Measurements from ENCODE around the gene SNED1. TPM values are rescaled to one million over a fixed set of nuclear protein-coding genes. Genes with fewer than 3 reads are reported as not detected.
A peak's percentile ranks its signal among the peaks of the same experiment; 100 is the strongest.

The SNED1 gene
- total RNA-seq = 10 to 100 TPM; 12.2 to 31.9 TPM
- long read RNA-seq, partial matches to known transcripts = 12 of 21 reads
- long read RNA-seq, other reads (novel, unspliced or antisense) = 9 of 21 reads

DNA sequence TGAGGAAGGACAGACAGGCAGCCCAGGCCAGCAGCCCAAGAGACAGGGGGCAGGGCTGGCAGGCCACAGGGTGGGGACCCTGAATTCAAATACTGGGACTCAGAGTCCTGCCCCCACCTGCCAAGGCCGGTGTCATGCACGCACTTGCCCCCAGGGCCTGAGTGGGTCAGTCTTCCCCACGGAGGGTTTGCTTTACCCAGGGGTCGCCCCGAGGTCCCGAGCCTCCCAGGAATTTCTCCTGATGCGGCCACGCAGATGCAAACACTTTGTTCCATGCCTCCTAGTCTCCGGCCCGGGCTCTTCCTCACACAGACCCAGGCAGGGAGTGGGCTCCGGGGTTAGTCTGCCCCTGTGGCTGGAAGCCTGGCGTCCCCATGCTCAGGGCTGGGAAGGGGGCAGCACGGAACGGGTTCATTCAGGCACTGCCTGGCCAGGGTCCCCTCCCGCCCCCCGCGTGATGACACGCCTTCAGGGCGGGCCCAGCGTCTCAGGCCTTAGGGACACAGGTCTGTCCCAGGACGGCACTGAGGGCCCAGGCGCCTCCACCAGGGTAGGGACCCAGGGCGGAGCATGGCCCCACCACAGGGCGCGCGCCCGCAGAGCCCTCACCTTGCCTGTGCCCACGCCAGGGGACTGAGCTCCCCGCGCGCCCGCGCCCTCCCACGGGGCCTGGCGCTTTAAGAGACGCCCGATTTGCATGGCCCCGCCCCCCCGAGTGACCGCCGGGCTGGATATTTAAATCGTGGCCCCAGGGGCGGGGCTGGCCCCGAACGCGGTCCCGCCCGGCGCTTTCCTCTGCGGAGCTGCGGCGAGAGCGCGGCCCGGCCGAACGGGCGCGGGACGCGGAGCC lies at the start of gene SNED1:
Gene SNED1, plus strand, starts transcription at position 763 of the 850 bp plus-strand sequence. CDS start 220 bp downstream, outside the sequence.
- ATAC-seq = peak; percentile 87 to 93
- intact Hi-C loops (cut with DNase I) = loop anchor here in 1 of 2 donors (10.0 kb wide), 1 partner anchor 83 kb away; no protein-coding TSS in a partner anchor
- peak; percentile 94 for DNase-seq

DNA sequence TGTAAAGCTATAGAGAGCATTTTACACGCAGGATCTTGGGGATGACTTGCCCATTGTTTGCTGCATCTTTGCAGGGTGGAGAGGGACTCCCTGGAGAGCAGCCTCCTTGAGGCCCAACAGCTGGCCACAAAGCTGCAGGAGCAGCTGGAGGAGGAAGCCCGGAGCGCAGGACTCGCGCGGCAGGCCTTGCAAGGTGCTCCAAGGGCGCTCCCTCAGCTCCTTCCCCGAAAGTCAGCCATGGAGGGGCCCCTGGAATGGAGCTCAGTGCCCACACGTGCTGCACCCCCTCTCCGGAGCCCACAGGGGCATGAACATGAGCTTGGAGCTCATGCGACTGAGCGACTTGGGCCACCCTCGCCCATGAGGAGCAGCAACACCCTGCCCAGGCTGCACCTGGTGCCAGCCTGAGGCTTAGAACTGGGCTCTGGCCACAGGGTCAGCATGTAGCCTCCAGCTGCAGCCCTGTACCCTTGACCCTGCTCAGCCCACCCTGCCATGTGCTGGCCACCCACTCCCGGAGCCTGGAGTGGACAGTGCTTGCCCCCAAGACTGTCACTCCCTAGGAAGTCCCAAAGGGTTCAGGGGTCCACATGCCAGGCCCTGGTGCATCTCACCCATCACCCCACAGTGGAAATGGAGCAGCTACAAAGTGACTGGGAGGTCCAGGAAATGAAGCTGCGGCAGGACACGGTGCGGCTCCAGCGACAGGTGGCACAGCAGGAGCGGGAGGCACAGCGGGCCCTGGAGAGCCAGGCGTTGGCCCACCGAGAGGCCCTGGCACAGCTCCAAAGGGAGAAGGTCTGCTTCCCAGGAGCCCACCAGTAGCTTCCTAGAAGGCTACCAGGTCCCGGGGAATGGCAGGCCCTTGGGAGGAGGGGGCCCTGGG lies 49.3 kb upstream of the SNED1 start:
- DNase-seq (no peak), ATAC-seq (no peak)
- intact Hi-C loops (cut with DNase I) = no loop called here

DNA sequence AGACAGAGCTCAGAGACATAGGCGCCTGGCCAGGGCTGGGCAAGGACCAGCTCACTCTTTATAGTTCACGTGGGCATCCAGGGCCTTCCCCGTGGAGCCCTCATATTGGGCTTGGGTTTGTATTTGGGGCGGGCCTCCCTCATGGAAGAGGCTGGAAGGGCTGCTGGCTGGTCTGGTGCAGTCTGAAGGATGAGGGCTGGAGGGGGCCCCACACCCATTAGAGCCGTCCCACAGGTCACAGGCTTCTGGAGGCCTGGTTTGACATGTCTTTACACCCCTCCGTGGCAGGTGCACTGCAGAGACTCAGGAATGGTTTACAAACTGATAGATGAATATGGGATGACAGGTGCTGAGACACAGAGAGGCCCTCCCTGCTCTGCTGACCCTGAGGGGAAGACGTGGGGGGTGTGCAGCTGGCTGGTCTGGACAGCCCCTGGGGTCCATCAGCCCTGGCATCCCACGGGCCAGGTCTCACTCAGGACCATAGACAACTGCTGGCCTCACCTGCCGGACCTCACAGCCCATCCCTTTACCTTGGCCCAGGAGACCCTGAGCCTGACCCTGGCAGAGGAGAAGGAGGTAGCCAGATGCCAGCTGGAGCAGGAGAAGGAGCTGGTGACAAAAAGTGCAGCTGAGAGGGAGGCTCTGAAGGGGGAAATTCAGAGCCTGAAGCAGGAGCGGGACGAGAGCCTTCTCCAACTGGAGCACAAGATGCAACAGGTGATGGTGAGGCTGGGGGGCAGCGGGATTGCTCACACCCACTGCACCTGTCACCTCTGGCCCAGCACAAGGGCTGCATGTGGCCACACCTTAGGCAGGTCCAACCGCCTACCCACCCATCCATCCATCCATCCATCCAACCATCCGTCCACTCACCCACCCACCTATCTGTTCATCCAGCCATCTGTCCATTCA lies 48.4 kb upstream of the SNED1 start:
- DNase-seq (no peak), ATAC-seq (no peak)
- intact Hi-C loops (cut with DNase I) = no loop called here

DNA sequence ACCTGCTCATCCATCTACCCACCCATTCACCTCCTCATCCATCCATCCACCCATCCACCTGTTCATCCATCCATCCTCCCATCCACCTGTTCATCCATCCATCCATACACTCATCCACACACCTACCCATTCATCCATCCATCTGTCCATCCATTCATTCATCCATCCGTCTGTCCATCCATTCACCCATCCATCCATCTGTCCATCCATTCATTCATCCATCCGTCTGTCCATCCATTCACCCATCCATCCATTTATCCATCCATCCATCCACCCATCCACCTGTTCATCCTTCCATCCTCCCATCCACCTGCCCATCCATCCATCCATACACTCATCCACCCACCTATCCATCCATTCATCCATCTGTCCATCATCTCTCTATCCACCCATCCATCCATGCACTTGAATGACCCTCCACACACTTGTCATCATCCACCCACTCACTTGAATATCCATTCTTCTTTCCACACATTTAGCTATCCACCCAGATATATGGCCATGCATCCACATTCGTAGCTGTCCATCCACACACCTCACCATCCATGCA lies 47.3 kb upstream of the SNED1 start:
- intact Hi-C loops (cut with DNase I) = no loop called here
- ATAC-seq (no peak), DNase-seq (no peak)

DNA sequence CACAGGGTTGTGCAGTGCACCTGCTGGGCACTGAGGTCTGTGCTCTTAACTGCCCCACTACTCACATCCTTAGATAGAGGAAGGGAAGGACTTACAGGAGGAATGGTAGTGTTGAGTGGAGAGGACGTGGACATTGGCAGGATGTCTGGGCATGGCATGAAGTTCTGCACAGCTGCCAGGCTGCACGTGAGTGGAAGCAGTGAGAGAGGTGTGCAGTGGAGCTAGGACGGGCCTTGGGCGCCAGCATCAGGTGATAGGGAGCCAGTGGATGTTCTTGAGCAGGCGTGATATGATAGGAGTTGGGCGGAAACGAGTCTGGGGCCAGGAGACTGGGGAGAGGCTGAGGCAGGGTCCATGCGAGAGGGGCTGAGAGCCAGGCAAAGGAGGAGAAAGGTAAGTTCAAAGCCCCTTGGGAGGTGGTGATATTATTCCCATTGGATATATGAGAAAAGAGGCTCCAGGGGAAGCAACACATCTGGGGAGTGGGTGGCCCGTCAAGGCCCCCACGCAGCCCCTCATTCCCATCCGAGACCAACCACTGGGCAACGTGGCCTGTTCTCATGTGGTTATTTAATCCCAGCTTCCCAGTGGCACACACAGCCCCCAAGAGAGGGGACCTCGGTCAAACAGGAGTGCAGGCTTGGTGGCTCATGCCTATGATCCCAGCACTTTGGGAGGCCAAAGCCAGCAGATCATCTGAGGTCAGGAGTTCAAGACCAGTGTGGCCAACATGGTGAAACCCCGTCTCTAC lies 45.7 kb upstream of the SNED1 start:
- ATAC-seq (no peak), DNase-seq (no peak)
- intact Hi-C loops (cut with DNase I) = no loop called here

DNA sequence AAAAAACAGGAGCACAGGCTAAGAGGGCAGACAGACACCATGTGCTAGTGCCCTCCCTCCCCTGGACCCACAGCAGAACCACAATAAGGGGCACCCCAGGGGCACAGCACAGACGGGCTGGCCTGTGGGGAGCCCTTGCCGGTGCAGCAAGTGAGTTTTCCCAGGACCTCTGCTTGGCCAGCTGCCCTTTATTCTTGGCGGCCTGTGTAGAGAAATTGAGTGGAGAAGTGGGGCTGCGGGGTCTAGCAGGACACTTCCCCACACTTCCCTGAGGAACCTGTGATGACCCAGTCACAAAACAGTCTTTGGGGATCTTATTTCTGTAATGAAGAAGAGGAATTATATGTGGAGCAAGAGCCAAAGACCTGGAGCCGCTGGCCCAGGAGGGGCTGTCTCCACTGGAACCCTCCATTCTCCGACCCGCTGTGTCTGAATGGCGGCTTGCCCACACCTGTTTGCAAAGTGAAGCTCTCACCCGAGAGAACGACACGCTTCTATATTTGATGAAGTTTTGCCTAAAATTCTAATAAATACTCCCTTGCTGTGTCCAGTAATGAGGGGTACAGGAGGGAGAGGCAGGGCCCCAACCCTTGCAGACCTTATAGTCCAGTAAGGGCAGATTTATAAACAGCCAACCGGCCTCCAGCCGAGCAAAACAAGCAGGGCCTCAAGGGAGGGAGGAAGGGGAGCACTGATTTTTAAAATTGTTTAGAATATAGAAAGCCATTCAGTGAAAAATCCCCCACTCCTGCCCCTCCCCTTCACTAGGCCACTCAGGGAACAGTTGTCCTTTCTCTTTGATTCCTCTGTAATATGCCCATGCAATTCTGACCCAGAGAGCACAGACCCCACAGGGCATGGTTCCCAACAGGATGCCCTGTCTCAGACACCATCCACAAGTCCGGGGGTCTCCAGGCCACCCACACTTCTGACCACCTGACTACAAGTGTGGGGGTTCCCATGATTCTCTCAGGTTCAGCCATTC lies 44.7 kb upstream of the SNED1 start:
- intact Hi-C loops (cut with DNase I) = no loop called here
- ATAC-seq = no peak
- no peak for DNase-seq

DNA sequence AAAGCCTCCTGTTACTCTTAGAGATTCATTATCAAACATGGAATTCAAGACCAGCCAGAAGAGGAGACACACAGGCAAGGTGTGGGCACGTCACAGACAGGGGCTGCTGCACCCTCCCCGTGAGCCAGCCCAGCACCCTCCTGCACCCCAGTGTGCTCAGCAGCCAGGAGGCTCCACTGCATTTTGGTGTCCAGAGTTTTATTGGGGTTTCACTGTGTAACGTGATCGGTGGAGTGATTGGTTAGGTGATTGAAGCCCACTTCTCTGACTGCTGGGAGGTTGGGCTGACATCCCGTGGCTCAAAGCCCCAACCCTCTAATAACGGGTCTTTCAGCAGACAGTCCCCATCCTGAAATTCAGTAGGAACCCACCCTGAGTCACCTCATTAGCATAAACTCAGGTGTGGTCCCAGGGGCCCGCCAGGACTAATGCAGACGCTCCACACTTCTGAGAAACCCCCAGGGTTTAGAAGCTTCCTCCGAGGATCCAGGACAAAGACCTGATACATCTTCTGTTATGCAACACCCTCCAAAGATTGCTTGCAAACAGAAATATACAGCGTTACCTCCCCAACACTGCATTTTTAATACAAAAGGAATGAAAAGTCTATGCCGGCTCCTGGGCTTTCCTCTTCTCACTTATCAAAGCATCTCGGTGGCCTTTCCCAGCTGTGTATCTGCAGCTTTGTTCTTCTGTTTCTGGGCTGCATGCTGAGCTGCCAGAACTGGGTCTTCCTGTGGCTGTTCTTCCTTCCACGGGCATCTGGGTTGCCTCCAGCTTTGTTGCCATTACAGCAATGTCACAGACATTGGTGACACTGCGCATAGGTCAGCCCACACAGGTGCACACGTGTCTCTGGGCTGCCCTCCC lies 43.7 kb upstream of the SNED1 start:
- ATAC-seq (no peak), DNase-seq (no peak)
- intact Hi-C loops (cut with DNase I) = no loop called here

DNA sequence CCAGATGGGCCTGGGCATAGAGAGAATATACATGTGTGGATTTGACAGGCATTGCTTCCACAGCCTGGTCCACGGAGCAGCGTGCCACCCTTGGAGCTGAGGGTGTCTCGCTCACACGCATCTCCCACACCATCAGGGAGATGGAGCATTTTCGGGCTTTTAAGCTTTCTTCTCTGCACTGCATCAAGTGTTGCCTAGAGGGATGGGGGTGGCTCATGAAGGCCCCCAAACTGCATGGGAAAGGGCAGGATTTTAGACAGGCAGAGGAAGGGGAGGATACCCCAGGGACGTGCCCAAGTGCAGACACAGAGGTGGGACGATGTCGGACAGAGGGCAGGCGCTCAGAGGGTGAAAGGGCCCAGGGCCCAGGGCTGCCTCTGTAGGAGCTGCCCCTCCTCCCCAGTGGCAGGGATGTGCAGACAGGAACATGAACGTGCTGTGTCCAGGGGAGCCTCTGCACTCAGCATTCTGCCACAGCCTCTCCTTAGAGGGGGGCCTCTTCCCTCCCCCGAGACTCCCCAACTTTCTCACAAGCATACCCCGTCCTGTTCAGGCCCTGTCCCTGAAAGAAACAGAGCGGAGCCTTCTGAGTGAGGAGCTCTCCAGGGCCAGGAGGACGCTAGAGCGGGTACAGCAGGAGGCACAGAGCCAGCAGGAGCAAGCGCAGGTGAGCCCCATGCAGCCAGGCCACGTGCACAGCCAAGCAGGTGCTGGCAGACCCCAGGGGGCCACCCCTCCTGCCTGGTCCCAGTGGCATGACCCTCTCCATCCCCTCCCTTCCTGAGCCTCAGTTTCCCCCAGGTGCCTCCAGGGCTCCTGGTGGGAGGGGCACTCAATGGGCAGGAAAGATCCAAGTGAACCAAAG lies 42.9 kb upstream of the SNED1 start:
- intact Hi-C loops (cut with DNase I) = no loop called here
- ATAC-seq (no peak), DNase-seq (no peak)

DNA sequence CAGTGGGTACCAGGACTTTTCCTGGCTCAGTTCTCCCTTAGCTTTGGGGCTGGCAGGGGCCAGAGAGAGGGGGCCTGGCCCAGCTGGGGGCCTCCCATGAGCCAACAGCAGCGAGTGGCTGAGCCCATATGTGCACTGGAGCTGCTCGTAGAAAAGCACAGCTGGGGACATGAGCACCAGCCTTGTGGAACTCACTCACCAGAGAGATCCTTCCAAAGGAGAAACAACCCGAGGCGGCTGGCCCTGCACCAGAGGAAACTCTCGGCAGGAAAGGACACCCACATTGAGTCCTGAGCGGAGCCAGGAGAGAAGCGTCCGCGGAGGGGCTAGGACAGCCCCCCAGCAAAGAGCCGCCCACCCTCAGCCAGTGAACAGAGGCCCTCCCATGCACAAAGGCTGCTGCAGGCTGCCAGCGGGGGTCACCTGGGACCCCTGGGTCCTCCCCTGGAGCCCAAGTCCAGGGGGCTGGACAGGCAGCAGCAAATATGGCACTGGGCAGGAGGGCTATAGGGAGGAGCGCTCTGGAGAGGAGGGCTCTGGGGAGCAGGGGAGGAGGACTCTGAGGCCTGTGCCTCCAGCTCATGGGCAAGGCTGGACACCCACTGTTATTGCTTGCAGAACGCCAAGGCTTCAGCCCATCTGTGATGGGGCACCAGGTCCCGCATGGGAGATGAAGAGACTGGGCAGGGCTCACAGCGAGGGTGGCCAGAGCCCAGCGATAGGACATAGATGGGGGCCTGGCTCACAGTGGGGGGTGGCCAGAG lies 42.1 kb upstream of the SNED1 start:
- no peak for ATAC-seq
- intact Hi-C loops (cut with DNase I) = no loop called here
- DNase-seq = no peak

DNA sequence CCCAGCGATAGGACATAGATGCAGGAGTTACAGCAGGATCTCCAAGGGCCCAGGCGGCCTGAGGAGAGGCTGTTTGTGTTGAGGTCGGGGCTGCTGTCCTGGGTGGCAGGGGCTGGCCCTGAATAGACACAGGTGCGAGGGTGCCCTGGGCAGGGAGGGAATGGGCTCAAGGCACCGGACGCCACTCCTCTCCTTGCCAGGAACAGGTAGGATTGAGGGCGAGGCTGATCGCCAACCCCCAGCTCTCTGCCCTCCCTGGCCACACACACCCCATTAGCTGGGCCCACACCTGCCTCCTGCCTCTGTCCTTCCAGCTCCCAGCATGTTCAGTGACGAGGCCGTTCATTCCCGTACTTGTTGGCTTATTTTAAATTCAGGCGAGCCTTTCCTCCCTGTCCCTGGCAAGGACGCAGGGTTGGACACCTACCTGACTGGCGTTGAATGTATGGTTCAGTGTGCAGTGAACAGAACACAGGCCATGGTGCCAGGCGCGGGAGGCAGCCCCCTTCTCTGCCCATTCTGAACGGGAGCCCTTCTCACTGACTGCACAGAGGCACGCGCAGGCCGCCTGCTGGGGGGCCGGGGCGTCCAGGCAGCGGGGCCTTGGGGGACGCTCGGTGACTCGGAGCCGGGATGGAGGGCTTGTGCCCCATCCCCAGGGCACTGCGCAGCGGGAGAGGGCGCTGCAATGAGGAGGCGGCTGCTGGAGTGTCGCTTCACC lies 41.3 kb upstream of the SNED1 start:
- no peak for DNase-seq
- intact Hi-C loops (cut with DNase I) = no loop called here

DNA sequence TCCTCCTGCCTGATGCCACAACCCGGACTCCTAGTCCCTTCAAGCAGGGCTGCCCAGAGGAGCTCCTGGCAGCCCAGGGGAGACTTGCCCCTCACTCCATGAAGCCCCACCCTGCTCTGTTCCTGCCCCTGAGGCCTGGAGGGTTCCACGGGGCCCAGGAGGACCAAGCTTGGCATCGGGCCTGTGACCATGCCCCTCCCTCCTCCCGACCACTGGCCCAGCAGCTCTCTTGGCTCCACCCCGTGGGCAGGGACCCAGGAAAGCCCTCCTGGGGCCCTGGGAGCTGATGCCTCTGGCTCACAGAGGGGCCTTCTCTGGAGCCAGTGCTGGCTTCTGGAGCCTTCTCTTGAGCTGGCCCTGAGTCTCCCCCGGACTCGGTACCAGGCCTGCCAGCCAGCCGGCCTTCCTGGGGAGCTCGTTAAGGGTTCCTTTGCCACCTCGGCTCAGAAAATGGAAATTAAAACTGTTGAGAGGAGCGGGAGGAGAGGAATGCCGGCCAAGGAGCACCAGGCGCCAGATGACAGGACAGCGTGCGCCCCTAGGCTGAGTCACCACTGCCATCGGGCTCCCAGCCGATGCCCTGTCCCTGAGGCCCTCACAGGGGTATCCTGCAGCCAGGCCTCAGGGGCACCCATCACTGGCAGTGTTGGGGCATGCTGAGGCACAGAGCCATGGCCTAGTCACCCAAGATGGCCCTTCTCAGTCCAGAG lies 40.6 kb upstream of the SNED1 start:
- DNase-seq = no peak
- peak; percentile 48 to 52 for ATAC-seq
- intact Hi-C loops (cut with DNase I) = no loop called here

More for the DNA sequence above, 41.3 kb upstream of the SNED1 start:
- no peak for ATAC-seq

DNA sequence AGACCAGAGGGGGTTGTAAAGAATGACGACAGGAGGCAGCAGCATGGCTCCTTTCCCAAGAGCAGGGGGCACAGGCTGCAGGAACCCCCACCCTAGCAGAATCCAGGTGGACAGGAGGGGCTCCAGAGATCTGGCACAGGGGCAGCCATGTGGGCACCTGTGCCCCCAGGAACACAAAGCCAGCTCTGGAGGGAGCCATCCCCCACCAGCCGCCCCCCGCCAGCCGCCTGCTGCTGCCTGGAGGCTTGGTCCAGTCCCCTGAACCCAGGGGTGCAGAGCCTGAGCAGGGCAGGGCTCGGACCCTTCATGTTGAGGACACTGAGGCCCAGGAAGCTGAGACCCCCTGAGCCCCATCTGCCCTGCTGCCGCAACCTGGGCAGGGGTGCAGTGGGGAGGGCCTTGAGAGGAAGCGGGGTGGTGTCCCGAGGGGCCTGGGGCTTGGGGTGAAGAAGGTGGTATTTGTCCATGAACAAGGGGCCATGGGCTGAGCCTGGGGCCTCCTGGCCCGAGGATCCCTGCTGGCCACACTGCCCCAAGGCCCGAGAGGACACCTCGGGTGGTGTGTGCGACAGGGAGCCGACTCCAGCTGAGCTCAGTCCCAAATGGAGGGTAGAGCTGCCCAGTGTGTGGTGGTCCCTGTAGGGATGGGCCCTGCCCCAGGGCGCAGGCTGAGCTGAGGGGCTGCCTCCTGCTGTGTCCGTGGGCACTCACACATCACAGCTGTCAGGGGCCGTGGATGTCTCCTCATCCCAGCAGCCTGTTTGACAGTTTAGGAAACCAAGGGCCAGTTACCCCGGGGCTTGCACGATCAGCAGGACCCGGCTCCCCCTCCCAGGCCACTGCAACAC lies 39.8 kb upstream of the SNED1 start:
- intact Hi-C loops (cut with DNase I) = no loop called here
- DNase-seq (no peak), ATAC-seq (no peak)
